Measurements from ENCODE around the gene ARL5B. TPM values are rescaled to one million over a fixed set of nuclear protein-coding genes. Genes with fewer than 3 reads are reported as not detected.

The ARL5B gene
- 11.7 and 16.1 TPM in 2 replicates for total RNA-seq

GRCh38 chr10:18659125-18659818, at the start of gene ARL5B:
Gene ARL5B, plus strand, starts transcription at chr10:18659431. Its CDS starts 207 bp downstream, at chr10:18659638.

DNA sequence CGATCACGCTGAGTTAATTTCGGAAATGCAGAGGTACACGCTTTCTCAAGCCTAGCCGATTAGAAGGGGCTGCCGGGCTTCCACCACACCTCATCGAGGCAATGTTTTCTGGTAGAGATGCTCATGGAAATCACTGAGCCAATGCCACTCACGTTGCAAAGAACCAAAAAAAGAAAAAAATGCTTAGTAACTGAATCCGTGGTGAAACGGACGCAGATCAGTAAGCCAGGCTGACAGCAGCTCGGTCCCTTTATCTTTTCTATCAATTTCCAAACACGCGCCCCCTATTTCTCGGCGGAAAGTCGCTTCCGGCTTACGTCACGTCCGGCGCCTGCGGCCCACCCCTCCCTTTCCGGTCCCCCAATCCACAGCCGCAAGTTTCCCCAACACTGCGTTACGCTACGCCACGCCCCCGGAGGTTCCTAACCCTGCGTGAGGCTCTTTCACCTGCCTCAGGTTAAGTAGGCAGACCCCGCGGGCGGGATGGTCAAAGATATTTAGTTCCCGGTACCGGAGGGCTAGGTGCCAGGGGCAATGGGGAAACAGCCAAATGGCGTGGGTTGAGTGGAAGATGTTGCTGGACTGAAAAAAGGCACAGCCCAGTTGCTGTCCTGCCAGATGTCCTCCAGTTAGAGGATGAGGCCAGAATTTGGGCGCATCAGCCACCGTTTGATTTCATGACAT, 7.8 kb upstream of the ARL5B start, which contains the start of gene NSUN6:
TSS of gene NSUN6 (minus strand) at position 264 of the 684 bp plus-strand sequence. CDS start 384 bp downstream, outside the sequence.

Other genes starting within 250 kb of the ARL5B start
- 5.2 and 6.3 TPM in 2 replicates for gene NSUN6, start 7.8 kb upstream of the ARL5B start, total RNA-seq

All from hair follicle dermal papilla cell (primary cell).